GM04503 (cell line): Measurements from ENCODE around the gene ANKRD33B.

Experiments used
- DNase-seq: peaks from one replicate; pipeline ENCODE4 v3.0.0-alpha.2; 2012; ENCODE audit warnings: low read depth

Gene ANKRD33B

GRCh38 chr5:10701567-10702039, 137.7 kb downstream of the ANKRD33B start:
- no peak for DNase-seq

GRCh38 chr5:10702040-10702629, 138.3 kb downstream of the ANKRD33B start:
- peak; percentile 53 for DNase-seq

DNA sequence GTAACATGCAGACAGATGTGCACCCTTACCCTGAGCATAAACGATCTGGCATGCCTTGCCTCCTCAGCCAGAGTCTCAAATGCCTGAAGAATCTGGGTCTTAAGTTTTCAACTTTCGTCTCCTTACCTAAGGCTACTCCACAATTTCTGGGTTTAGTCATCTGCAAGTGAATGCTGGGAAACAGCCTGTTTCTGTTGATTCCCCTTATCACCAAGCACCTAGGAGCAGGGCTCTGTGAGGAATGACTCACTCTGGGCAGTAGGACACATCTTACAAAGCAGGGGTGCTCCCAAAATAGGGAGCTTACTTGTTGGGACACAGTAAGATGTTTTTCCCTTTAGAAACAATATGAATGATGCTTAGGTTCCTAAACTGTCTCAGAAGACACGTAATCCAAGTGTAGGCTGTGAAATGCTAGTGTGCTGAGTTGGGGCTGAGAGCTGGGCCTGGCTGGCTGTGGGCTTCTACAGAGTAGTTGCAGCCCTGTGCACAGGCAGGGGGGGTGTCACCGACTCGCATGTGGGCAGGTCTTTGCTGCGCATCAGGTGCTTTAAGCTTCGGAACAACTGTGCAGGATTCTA, 139.1 kb downstream of the ANKRD33B start:
- DNase-seq, result no peak

- no peak for DNase-seq
These were observed 139.8 kb downstream of the ANKRD33B start for GRCh38 chr5:10703676-10704075.

DNA sequence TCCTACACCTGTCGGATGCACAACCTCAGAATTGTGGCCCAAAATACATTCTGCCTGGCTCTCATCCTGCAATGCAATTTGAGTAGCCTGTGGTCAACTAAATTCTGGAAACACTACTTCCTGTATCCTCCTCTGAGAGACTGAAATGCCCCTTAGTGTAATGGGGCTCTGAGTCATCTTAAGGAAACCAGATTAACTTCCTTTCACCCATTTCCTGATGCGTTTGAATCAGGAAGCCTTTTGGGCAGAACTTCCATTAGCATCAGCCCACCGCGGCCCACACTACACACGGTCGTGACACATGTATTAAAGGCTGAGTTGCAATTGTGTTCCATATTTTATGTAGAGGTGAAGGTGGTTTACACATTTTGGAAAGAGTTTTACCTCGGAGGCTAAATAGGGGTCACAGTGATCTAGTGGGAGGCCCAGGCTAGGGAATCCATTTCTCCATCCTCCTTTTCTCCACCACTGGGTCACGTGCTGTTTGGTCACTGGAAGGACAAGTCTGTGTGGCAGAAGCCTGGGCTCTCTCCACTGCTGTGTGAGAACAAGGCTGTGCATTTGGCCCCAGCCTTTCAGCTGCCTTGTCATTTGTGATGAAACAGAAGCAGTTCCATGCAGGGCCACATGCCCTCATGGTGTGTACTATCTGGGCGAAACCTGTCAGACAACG, 141.2 kb downstream of the ANKRD33B start:
- no peak for DNase-seq

GRCh38 chr5:10705747-10706146, 141.9 kb downstream of the ANKRD33B start:
- DNase-seq, result no peak

GRCh38 chr5:10706326-10706725, 142.5 kb downstream of the ANKRD33B start:
- no peak for DNase-seq
